Activated CD8-positive, alpha-beta memory T cell treated with anti-CD3 and anti-CD28 coated beads for 24 hours (primary cell): ENCODE data around the gene HHAT.

Experiments used
- DNase-seq: peaks from one replicate; pipeline ENCODE4 v3.0.0-alpha.2; 2020

Gene HHAT

GRCh38 chr1:210496063-210496462 lies 167.4 kb downstream of the HHAT start:
- no peak for DNase-seq

GRCh38 chr1:210499956-210500355 lies 171.3 kb downstream of the HHAT start:
- no peak for DNase-seq

- DNase-seq = no peak
Measured at GRCh38 chr1:210500831-210501230, 172.1 kb downstream of the HHAT start.

GRCh38 chr1:210504286-210504685 lies 175.6 kb downstream of the HHAT start:
- no peak for DNase-seq

- no peak for DNase-seq
Measured at GRCh38 chr1:210505601-210506496, 177.1 kb downstream of the HHAT start.

GRCh38 chr1:210506689-210507088 lies 178.0 kb downstream of the HHAT start:
- DNase-seq = no peak

- DNase-seq = no peak
Measured at GRCh38 chr1:210516092-210516656, 187.5 kb downstream of the HHAT start.

GRCh38 chr1:210516697-210517459 lies 188.2 kb downstream of the HHAT start:
- no peak for DNase-seq

GRCh38 chr1:210523830-210524229 lies 195.1 kb downstream of the HHAT start:
- DNase-seq = no peak

GRCh38 chr1:210525716-210526454 lies 197.2 kb downstream of the HHAT start:
- DNase-seq = no peak

- DNase-seq = no peak
Measured at GRCh38 chr1:210527091-210527490, 198.4 kb downstream of the HHAT start.

GRCh38 chr1:210531475-210532222 lies 202.9 kb downstream of the HHAT start:
- DNase-seq = no peak

- DNase-seq = no peak
Measured at GRCh38 chr1:210532223-210532598, 203.5 kb downstream of the HHAT start.

- DNase-seq = no peak
Measured at GRCh38 chr1:210535761-210536160, 207.1 kb downstream of the HHAT start.

GRCh38 chr1:210536254-210536961 lies 207.7 kb downstream of the HHAT start:
- DNase-seq = no peak

- no peak for DNase-seq
Measured at GRCh38 chr1:210540288-210540687, 211.6 kb downstream of the HHAT start.

- no peak for DNase-seq
Measured at GRCh38 chr1:210541680-210542358, 213.1 kb downstream of the HHAT start.

- DNase-seq = no peak
Measured at GRCh38 chr1:210551899-210552298, 223.2 kb downstream of the HHAT start.

- no peak for DNase-seq
Measured at GRCh38 chr1:210553711-210554110, 225.0 kb downstream of the HHAT start.

GRCh38 chr1:210554382-210554781 lies 225.7 kb downstream of the HHAT start:
- no peak for DNase-seq

GRCh38 chr1:210556475-210556874 lies 227.8 kb downstream of the HHAT start:
- no peak for DNase-seq
